GM18858 (cell line): Measurements from ENCODE around the gene PMEPA1.

Source experiments
- ATAC-seq: cut with Tn5 transposase; IDR thresholded peaks from one replicate; pipeline ENCODE4 v1.9.1; 2021; ENCODE audit not compliant: unreplicated experiment

PMEPA1 gene

DNA sequence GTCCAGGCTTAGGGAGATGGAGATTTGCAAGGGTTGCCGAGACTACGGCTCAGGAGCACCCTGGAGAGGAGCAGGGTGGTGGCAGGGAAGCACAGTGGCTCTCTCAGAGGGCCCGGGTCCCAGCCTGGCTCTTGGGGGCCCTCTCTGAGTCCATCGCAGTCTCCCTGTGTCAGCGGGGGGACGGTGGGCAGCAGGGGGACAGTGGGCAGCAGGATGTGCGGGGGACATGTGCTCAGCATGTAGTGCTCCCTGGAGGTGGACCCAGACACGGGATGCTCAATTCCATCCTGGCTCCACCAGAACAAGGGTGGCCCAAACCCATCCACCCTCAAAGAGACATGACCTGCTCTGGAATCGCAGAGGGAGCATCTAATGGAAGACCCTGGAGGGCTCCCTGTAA, 46.6 kb downstream of the PMEPA1 start:
- no peak for ATAC-seq

DNA sequence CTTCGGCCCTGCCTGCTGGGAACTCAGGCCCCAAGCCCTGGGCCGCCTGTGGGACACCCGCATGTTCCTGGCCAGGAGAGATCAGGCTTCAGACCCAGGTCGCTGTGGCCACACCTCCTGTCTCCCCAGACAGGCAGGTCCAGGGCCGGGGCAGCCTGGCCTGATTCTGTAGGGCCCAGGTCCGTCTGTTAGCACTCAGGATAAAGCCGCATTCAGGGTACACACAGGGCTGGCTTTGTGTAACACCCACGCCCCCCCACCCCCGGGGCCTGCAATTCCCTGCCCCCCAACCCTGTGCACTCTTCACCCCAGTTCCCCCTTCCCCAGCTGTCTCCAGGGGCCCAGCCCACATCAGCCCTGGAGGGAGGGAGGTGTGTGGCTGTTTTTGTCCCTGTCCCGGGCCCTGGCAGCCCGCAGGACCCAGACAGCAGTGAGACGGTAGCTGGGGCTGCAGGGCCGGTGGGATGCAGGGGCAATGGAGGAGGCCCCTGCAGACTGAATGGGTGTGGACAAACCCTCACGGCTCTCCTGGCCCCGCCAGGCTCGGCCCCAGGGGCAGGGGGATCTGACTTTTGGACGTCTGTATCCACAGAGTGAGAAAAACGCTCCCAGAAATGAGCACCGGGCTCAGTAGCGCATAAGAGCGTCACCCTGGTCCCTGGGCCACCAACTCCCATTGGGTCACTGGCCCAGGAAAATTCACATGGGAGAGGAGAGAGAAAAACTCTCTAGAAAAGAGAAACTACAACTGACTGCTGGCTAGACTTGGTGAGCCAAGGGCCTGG, 47.2 kb downstream of the PMEPA1 start:
- no peak for ATAC-seq

DNA sequence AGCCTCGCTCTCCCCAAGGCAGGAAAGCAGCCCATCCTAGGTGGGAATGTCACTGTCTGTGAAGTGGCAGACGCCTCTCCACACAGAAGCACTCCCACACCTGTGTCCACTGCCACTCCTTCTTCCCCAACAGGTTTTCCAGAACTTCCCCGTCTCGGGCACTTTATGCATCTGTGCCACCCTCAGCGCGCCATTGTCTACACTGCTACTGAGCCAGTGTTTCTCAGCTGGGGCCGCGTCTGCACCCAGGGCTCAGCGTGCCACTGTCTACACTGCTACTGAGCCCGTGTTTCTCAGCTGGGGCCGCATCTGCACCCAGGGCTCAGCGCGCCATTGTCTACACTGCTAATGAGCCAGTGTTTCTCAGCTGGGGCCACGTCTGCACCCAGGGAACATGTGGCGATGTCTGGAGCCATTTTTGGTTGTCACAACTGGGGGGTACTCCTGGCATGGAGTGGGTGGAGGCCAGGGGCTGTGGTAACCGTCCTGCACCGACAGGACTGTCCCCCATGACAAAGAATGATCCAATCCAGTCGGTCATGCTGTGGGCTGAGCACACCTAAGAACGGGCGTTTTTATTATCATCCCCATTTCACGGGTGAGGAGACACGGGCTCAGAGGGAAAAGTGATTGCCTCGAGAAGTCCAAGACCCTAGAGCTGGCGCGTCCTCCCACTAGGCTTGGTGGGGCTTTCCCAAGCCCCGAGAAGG, 47.9 kb downstream of the PMEPA1 start:
- ATAC-seq: no peak

DNA sequence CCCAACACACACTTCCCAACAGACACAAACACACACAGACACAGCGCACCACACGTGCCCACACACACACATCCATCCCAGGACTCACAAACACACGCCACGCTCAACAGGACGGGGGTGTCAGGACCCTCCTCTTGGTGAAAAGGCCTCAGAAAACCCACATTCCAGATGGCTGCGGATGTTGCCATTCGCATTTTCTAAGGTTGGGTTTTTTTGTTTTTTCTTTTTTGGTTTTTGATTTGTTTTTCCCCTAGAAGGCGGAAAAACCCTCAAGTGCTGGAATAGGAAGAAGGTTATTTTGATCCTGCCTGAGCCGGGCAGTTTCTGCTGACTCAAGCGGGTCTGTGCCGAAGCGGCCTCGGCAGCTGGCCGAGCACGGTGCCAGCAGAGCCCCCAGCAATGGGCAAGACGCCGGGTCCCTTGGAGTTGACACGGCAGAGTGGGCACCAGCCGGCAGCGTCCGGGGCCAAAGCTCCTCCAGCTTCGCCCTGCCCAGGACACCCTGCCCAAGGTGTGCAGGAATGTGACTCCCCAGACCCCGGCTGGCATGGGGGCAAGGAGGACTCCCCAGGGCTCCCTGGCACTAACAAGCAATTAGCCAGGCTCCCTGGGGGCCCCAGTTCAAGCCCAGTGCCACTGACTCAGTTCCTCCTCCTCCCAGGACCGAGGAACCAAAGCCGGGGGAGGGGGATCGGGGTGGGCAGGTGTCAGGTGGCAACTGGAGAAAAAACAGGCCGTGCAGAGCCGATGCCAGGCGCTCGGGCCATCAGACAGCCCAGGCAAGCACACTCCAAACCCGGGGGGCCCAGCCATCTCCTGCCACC, 48.7 kb downstream of the PMEPA1 start:
- ATAC-seq: no peak

DNA sequence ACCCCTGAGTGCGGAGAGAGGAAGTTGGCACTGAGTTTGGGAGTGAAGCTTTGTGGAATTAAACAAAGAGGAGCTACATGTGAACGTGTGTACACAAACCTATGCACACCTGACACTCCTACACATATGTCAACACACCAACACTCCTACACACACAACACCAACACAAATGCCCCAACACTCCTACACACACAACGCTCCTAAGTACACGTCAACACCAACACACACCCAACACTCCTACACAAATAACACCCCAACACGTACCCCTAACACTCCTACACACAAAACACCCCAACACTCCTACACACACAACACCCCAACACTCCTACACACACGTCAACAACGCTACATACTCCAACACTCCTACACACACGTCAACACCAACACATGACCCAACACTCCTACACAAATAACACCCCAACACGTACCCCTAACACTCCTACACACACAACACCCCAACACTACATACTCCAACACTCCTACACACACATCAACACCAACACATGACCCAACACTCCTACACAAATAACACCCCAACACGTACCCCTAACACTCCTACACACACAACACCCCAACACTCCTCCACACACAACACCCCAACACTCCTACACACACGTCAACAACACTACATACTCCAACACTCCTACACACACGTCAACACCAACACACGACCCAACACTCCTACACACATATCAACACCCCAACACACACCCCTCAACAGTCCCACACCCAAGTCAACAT, 49.5 kb downstream of the PMEPA1 start:
- ATAC-seq: no peak

DNA sequence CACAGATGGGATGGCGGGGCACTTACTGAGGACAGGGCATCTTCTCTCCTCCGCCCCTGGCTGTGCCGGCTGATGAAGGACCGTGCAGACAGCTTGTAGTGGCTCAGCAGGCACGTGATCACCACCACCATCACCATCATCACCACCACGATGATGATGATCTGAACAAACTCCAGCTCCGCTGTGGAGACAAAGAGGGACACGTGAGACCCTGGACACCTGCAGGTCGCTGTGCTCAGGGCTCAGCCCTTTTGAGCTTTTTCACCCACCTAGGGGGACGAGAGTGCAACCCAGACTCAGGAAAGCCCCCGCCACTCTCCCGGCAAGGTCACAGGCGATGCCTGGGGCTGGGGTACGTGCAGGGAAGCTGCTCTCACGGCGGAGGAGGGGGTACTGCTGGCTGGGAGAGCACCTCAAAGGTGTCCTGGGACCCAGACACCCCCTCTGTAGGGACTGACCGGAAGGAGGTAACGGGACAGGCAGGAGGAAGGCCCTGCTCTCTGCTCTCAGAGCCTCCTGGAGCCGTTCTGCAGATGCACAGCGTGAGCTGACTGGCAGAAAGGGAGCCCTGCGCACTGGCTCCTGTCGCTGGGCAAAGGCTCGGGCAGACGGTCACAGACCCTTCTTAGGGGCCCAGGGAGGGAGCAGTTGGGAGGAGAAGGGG, 50.2 kb downstream of the PMEPA1 start:
- ATAC-seq: no peak

DNA sequence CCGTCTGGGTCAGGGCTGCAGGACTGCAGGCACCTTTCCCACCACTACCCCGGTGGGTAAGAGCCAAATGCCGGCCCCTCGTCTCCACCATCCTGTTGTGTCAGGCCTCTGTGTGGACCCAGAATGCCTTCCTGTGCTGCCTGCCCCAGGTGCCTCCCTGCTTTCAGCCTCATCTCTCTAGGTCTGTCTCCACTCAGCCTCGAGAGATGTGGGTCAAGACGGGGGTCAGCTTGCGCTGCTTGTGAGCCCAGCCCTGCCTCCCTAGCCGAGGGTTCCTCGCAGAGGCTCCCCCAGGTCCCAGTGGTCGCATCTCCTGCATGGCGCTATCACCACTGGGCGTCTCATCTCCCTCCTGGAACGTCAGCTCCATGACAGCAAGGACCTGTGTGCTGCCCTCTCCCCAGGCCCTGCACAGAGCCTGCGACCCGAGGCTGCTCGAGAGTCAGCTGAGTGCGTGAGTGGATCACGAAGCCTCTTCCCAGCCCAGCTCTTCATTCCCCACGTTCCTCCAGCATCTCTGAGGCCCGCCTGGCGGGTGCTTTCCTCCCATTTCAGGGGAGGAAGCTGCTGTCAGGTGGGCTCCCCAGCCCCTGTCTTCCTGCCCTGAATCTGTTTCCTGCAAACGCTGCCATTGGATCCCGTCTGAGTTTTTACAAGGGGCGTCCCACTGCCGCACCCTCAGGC, 50.8 kb downstream of the PMEPA1 start:
- ATAC-seq: no peak

DNA sequence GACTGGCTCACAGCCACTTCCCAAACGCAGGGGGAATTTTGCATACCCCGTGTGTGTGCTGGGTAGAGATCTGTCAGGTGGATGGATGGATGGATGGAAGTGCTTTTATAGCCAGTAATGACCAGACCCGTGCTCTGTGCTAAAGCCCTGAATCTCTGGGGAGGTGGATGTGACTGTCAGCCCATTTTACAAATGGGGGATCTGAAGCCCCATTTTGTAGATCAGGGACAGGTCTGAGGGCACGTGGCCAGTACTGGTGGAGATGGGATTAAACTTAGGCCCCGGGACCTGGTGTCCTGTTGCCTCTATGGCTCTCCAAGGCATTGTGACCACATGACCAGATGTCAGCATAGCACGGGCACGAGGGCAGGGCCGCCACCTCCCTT, 51.4 kb downstream of the PMEPA1 start:
- no peak for ATAC-seq

DNA sequence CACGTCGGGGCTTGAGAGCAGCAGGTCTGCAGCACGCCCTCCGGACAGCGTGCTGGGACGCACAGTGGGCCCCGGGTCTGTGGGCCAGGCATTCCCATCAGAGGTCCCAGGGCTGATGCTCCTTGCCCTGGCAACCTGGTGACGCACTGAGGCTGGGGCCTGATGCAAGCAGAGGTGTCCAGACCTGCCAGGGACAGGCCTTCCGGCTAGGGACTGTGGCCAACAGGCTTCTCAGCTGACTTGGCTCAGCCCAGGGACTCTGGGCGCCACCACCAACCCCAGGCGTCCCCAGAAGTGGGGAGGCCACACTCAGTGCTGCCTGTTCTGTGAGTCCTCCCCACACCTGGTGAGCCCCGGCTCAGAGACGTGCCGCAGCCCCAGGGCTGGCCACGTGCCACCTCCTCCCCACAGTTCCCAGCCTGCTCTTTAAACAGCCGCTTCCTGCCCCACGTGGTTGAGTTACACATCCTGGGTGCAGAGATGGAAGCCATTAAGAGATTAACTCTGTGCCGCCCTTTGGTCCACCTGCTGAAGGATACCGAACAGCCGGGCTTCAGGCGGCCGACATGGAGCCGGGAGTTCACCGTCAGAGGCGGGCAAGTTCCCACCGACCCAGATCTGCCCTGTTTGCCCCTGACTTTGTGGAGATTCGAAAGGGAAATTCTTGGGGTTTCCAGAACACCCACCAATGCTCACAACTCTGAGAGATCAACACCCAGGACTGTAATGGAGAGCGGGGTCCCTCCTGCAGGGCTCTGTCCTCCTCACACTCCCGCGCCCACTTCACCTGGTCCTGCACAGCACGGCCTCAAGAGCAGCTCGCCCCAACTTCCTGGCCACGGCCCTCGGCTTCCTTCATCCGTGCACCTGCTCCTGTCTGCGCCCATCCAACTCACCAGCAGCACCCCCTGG, 52.0 kb downstream of the PMEPA1 start:
- ATAC-seq: no peak

DNA sequence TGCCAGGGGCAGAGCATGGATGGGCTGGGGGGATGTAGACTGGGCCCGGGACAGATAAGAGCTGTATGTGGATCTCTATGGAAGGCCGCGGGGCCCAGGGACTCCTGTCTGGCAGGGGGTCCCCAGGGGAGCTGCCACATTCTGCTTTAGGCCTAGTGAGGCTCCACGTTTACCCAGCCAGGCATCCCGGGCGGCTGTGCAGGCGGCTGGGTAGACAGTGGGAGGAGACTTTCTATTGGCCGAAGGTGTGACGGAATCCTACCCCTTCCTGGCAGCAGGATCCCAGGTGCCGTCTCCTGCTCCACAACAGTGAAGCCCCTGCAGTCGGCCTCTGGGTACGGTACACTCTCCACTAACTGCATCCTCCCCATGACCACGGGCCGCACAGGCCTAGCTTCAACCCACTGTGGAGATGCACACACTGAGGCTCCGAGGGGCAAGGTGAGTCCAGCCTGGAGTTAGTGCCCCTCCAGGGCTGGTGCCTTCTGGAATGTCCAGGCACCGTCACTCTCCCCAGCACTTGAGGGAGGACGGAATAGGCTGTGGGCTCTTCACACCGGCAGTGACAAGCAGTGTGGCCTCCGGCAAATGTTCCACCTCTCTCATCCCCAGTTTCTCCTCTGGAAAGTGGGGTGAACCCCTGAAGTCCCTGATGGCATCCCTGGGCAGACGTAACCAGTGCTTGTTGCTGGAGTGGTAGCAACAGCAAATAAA, 52.8 kb downstream of the PMEPA1 start:
- no peak for ATAC-seq

DNA sequence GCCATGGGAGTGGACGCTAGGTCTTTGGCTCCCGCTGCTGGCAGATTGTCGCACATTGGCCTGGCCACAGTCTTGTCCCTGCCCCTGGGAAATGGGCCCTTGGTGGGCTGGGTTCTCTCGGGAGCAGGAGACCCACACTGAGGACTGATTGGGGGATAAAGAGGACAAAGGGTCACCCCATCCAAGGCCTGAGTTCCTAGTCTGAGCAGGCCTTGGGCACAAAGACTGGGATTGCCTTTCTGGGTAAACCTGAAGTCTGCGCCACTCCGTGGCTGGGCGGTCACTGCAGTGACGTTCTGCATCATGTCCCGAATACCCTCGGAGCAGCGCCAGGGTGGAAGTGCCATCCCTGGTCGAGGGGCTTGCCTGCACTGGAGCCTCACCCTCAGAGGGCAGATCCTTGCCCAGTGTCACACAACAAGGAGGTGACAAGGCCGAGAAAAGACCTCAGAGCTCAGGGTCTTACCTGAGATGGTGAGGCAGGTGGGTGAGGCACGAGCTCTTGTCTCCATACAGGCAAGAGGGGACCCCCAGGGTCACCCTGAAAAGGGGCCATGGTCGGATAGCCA, 53.5 kb downstream of the PMEPA1 start:
- no peak for ATAC-seq

DNA sequence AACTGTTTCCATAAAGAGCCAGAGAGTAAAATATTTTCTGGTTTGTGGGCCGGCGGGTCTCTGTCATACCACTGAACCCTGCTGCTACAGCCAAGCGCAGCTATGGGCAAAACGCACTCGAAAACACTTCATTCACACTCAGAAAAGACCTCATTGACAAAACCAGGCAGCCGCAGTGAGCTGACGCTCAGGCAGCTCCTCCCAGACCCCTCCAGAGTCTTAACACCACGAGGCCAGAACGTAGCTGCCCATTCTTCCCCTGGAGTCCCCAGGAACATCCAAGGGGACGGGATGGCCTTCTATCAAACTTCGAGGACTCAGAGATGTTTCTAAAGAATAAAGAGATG, 54.0 kb downstream of the PMEPA1 start:
- no peak for ATAC-seq

DNA sequence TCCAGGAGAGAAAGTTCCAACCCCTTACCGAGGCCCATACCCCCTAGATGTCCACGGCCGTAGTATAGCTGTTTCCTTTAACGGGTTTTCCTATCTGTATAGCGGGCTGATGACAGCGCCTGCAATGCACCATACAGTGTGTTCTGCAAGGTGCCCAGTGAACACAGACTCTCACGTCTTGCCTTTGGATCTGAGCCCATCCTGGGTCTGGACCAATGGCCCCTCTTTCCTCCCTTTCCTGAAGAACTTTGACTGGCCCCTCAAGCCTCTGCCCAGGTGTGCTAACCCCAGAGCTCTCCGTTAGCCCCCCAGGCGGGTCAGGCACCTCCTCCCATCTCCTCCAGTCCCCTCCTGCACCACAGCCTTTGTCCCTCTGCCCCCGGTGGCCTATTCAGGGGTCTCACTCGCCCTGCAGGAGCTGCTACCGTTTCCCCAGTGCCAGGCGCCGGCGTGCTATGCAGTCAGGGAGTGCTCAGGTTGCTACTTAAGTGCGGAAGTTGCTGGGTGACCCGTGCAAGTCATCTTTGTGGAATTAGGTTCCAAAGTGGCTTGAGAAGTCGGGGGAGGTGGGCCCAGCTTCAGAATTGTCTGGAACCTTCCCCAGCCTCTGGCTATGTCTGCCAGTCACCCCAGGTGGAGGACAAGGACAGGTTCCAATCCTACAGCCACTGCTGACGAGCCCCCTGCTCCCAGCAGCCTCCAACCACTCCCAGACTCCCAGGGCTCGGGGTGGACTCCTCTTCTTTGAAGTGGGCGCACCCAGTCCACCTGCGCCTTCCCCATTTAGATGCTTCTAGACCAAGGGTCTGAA, 54.6 kb downstream of the PMEPA1 start:
- no peak for ATAC-seq

DNA sequence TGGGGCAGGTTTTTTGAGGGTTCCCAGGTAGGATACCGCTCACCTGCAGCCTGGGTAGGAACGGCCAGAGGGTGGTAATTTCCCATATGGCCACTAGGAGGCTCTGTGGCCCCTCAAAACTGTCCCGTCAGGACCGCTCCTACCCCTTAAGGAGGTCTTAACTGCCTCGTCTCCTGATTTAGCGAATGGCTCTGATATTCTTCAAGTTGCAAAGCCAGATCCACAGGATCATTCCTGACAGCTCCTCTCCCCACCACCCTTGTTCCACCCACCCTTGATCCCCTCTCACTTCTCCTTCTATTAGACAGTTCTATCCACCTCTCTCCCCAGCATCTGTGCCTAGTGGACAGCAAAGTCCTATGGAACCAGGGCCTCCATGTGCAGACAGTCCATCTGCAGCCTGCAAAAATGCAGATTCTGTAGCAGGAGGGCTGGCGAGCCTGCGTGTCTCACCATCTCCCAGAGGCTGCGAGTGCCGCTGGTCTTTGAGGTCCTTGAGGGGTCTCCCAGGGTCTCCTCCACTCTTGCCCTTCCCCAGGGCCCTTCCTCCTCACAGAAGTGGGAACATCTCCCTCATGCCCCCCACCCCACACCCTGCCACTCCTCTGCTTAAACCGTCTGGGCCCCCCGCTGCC, 55.3 kb downstream of the PMEPA1 start:
- no peak for ATAC-seq

DNA sequence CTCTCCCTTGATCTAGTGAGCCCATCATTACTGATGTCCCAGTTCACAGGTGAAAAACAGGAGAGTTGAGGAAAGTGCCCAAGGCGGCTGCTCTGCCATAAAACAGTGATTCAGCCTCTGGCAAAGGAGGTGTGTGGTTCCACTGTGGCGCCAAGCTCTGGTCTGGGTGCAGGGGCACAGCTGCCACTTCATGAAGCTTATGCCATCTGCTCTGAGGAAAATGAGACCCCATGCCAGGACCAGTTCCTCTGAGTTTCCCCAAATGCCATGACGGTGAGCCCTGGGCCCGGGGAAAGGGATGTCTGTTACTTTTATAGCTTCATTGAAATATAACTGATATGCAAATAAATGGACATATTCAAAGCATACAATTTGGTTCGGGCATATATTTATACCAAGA, 55.9 kb downstream of the PMEPA1 start:
- ATAC-seq: no peak

DNA sequence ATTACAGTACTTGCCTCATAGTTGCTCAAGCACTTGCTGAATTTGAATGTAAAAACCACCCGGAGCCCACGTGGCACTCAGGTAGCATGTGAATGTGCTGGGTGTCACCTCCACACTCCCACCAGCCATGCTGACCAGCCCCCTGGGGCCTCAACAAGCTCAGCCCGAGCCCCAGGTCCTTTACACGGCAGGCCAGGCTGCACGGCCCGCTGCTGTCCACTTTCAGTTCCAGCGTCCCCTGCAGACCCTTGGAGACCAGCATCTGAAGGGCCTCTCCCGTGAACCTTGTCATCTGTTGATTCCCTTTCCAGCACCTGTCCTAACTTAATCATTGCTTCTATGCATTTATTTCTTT, 56.3 kb downstream of the PMEPA1 start:
- no peak for ATAC-seq
